Osteocyte (in vitro differentiated cells): ENCODE data around the gene STIM2. TPM values are rescaled to one million over a fixed set of nuclear protein-coding genes. Genes with fewer than 3 reads are reported as not detected.

Experiments
- DNase-seq: peaks from one replicate; pipeline ENCODE4 v3.0.0; 2021; ENCODE audit warnings: mixed read lengths; ENCODE audit not compliant: unreplicated experiment; ENCODE audit errors: extremely low spot score
- H3K27ac Mint-ChIP-seq: one replicate; pipeline ENCODE4 v1.8.0; 2021; ENCODE audit warnings: mild to moderate bottlenecking, mixed read lengths; ENCODE audit not compliant: unreplicated experiment
- H3K27me3 Mint-ChIP-seq: one replicate; pipeline ENCODE4 v1.8.0; 2021; ENCODE audit warnings: mixed read lengths; ENCODE audit not compliant: unreplicated experiment
- H3K36me3 Mint-ChIP-seq: one replicate; pipeline ENCODE4 v1.8.0; 2021; ENCODE audit warnings: mixed read lengths; ENCODE audit not compliant: unreplicated experiment
- H3K4me1 Mint-ChIP-seq: one replicate; pipeline ENCODE4 v1.8.0; 2021; ENCODE audit warnings: mixed read lengths; ENCODE audit not compliant: unreplicated experiment
- H3K4me3 Mint-ChIP-seq: one replicate; pipeline ENCODE4 v1.8.0; 2021; ENCODE audit warnings: mild to moderate bottlenecking, moderate library complexity, mixed read lengths; ENCODE audit not compliant: unreplicated experiment
- H3K9me3 Mint-ChIP-seq: one replicate; pipeline ENCODE4 v1.8.0; 2021; ENCODE audit warnings: mixed read lengths; ENCODE audit not compliant: unreplicated experiment
- total RNA-seq: library from RNA; stranded (reverse); gene quantifications from 2 replicates; pipeline ENCODE4 v1.2.1, GENCODE V29; 2021
- TF ChIP-seq, protein P1 (sequence below): fragments of 200-600 bp; sonication (generic); IDR thresholded peaks from 2 replicates; pipeline ENCODE4 v1.5.0; 2021; ENCODE audit warnings: antibody characterized with exemption, mild to moderate bottlenecking, moderate library complexity

STIM2 gene
- total RNA-seq, 1 donor from 2014 or later, result 14.1 TPM

GRCh38 chr4:26873391-26874026, 12.9 kb downstream of the STIM2 start:
- H3K27me3 Mint-ChIP-seq, result no peaks in the 10 kb centered on the region

DNA sequence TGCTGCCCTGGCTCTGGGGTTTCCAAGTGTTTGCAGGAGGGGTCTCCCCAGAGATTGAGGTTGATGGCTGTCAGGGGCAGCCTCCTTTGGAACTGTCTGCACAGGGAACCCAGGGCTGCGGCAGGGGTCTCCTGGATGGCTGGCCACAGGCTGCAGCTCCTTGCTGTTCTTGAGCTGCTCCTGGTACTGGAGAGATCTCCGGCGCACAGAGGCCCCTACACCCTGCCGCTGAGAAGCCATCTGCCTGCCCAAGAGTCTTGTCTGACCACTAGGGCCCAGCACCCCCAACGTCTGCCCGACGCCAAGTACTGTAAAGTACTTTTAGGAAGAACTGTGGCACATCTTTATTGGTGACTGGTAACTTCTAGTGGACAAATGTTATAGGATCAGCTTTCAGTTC, 13.5 kb downstream of the STIM2 start:
- no peak overlapping the region for H3K4me3 Mint-ChIP-seq
- no peak overlapping the region for H3K27ac Mint-ChIP-seq
- H3K36me3 Mint-ChIP-seq, result no peaks in the 10 kb centered on the region

More at GRCh38 chr4:26873391-26874026, 12.9 kb downstream of the STIM2 start:
- TF ChIP-seq, protein P1, sequence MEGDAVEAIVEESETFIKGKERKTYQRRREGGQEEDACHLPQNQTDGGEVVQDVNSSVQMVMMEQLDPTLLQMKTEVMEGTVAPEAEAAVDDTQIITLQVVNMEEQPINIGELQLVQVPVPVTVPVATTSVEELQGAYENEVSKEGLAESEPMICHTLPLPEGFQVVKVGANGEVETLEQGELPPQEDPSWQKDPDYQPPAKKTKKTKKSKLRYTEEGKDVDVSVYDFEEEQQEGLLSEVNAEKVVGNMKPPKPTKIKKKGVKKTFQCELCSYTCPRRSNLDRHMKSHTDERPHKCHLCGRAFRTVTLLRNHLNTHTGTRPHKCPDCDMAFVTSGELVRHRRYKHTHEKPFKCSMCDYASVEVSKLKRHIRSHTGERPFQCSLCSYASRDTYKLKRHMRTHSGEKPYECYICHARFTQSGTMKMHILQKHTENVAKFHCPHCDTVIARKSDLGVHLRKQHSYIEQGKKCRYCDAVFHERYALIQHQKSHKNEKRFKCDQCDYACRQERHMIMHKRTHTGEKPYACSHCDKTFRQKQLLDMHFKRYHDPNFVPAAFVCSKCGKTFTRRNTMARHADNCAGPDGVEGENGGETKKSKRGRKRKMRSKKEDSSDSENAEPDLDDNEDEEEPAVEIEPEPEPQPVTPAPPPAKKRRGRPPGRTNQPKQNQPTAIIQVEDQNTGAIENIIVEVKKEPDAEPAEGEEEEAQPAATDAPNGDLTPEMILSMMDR, result no peak
- no peaks in the 10 kb centered on the region for H3K36me3 Mint-ChIP-seq
- no peak overlapping the region for H3K4me3 Mint-ChIP-seq
- no peak overlapping the region for H3K27ac Mint-ChIP-seq
- H3K9me3 Mint-ChIP-seq, result peaks cover 8% of the 10 kb centered on the region
- H3K4me1 Mint-ChIP-seq, result peaks cover 5% of the 10 kb centered on the region
- no peak for DNase-seq

DNA sequence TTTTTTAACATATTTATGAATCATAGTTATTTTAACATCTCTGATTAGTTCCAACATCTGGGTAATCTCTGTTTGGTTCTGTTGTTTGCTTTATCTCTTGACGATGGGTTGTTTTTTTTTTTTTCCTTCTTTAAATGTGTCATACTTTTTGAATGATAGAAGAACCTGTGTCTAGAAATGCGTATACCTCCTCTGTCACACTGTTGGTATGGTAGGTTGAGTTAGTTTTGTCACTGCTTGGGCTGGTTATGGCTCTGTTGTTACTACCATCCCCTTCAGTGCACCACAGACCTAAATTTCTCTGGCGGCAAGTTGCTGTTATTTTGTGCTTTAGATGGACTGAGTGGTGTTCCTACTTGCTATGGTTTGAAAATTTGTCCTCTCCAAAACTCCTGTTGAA, 16.8 kb downstream of the STIM2 start:
- Mint-ChIP-seq H3K4me1 (peaks cover 2% of the 10 kb centered on the region), H3K4me3 (no peak overlapping the region), H3K36me3 (no peaks in the 10 kb centered on the region), H3K27me3 (no peaks in the 10 kb centered on the region), H3K9me3 (peaks cover 8% of the 10 kb centered on the region), H3K27ac (no peak overlapping the region)
- TF ChIP-seq, protein P1, result no peak
- no peak for DNase-seq

More for the DNA sequence above, 13.5 kb downstream of the STIM2 start:
- no peak for DNase-seq
- H3K9me3 Mint-ChIP-seq, result peaks cover 8% of the 10 kb centered on the region
- H3K4me1 Mint-ChIP-seq, result peaks cover 5% of the 10 kb centered on the region
- H3K27me3 Mint-ChIP-seq, result no peaks in the 10 kb centered on the region
- TF ChIP-seq, protein P1, result no peak

DNA sequence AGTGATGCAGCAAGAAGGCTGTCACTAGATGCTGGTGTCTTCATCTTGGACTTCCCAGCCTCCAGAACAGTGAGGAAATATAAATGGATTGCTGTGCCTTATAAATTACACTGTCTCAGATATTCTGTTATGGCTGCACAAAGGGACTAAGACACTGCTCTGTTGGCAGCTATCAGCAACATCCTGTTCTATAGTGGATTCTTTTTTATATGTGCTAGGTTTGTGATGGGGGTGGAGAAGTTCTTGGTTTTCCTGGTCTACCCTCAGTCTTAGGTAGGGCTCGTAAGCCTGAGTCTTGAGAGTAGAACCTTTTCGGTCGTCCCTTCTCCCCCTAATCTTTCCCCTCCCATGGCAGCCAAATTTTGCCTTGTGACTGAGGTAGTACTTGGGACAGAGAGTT, 17.3 kb downstream of the STIM2 start:
- no peak for DNase-seq
- H3K4me1 Mint-ChIP-seq, result peaks cover 2% of the 10 kb centered on the region

DNA sequence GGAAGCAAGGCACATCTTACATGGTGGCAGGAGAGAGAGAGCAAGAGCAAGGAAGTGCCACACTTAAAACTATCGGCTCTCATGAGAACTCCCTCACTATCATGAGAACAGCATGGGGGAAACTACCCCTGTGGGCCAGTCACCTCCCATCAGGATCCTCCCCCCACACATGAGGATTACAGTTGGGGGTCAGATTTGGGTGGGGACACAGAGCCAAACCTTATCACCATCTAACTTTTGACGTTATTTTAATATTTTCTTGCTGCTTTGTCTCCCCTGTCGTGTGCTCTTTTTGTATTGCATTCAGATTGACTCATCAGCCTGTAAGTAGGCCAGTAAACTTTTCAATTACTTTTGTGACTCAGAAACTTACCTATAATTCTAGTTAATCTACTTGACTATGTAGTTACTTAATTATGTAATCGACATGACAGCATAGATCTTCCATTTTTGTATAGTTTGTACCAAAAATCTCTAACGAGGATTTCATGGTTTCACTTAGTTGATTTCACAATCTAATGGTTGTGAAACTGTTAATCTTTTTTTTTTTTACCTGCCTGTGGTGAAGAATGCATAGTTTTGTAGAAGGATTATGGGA, 18.3 kb downstream of the STIM2 start:
- no peak overlapping the region for H3K27ac Mint-ChIP-seq
- TF ChIP-seq, protein P1, result no peak
- peaks cover 2% of the 10 kb centered on the region for H3K4me1 Mint-ChIP-seq
- H3K4me3 Mint-ChIP-seq, result no peak overlapping the region
- H3K36me3 Mint-ChIP-seq, result no peaks in the 10 kb centered on the region
- no peak for DNase-seq
- H3K27me3 Mint-ChIP-seq, result no peaks in the 10 kb centered on the region
- peaks cover 8% of the 10 kb centered on the region for H3K9me3 Mint-ChIP-seq

More for the DNA sequence above, 17.3 kb downstream of the STIM2 start:
- no peak overlapping the region for H3K27ac Mint-ChIP-seq
- H3K27me3 Mint-ChIP-seq, result no peaks in the 10 kb centered on the region
- TF ChIP-seq, protein P1, result no peak
- peaks cover 8% of the 10 kb centered on the region for H3K9me3 Mint-ChIP-seq
- no peak overlapping the region for H3K4me3 Mint-ChIP-seq
- no peaks in the 10 kb centered on the region for H3K36me3 Mint-ChIP-seq
